IMR-90 (cell line): Measurements from ENCODE around the gene HIF1A. TPM values are rescaled to one million over a fixed set of nuclear protein-coding genes. Genes with fewer than 3 reads are reported as not detected.

Source experiments
- ATAC-seq: fragments of 200-7000 bp; cut with Tn5 transposase; 2 replicates; pipeline ENCODE4 v1.9.1; 2020; ENCODE audit warnings: low read depth, mild to moderate bottlenecking, moderate library complexity
- BruUV-seq: library from RNA; stranded (reverse); fragments of 400-500 nt; replicated peaks from 2 replicates; lab custom pipeline; 2021; lab: Mats Ljungman, UMichigan
- CTCF ChIA-PET: fragments of 300-600 bp; formaldehyde crosslinking; extraction: SDS; loops from one replicate; lab custom pipeline; 2021; ENCODE audit warnings: antibody characterized with exemption; lab: Yijun Ruan, JAX
- POLR2A ChIA-PET: fragments of 300-600 bp; sonication (Branson Sonifier 250); formaldehyde crosslinking; loops from one replicate; lab custom pipeline; 2022; ENCODE audit warnings: antibody characterized with exemption; ENCODE audit not compliant: unreplicated experiment; lab: Charles Lee
- DNase-seq: peaks from one replicate; pipeline ENCODE4 v3.0.0; 2013
- H2AFZ ChIP-seq: replicated peaks from 2 replicates; pipeline ENCODE3; 2013; ENCODE audit warnings: low read length, mild to moderate bottlenecking; ENCODE audit not compliant: poor library complexity
- H2AK5ac ChIP-seq: 2 replicates; pipeline ENCODE4 v1.6.1; 2013; ENCODE audit warnings: low read depth, low read length, inconsistent platforms
- H2AK9ac ChIP-seq: replicated peaks from 2 replicates; pipeline ENCODE3; 2013; ENCODE audit warnings: mild to moderate bottlenecking, low read depth, low read length, moderate library complexity; ENCODE audit not compliant: poor library complexity
- H2BK120ac ChIP-seq: 2 replicates; pipeline ENCODE4 v1.6.1; 2013; ENCODE audit warnings: low read depth, low read length, inconsistent platforms
- H2BK15ac ChIP-seq: 3 replicates; pipeline ENCODE4 v1.6.1; 2013; ENCODE audit warnings: low read depth, low read length, inconsistent platforms
- H2BK20ac ChIP-seq: 2 replicates; pipeline ENCODE4 v1.6.1; 2013; ENCODE audit warnings: low read depth, mild to moderate bottlenecking, inconsistent platforms, low read length, moderate library complexity
- H2BK5ac ChIP-seq: 2 replicates; pipeline ENCODE4 v1.6.1; 2013; ENCODE audit warnings: mild to moderate bottlenecking, low read depth, low read length, inconsistent platforms; ENCODE audit not compliant: poor library complexity, severe bottlenecking
- H3K14ac ChIP-seq: replicated peaks from 2 replicates; pipeline ENCODE4 v1.6.1; 2013; ENCODE audit warnings: low read depth, low read length, inconsistent platforms
- H3K18ac ChIP-seq: 2 replicates; pipeline ENCODE4 v1.6.1; 2013; ENCODE audit warnings: low read depth, low read length, control low read depth
- H3K23ac ChIP-seq: 2 replicates; pipeline ENCODE4 v1.6.1; 2013; ENCODE audit warnings: low read depth, low read length, inconsistent platforms
- H3K27ac ChIP-seq: 2 replicates; pipeline ENCODE4 v1.5.1; 2013; ENCODE audit warnings: mild to moderate bottlenecking, control low read depth, low read length; ENCODE audit not compliant: insufficient read depth
- H3K27me3 ChIP-seq: 2 replicates; pipeline ENCODE4 v1.6.1; 2013; ENCODE audit warnings: low read length; ENCODE audit not compliant: control insufficient read depth, insufficient read depth
- H3K36me3 ChIP-seq: 2 replicates; pipeline ENCODE4 v1.6.1; 2013; ENCODE audit warnings: low read length, mixed read lengths; ENCODE audit not compliant: control insufficient read depth, insufficient read depth
- H3K4ac ChIP-seq: 2 replicates; pipeline ENCODE4 v1.6.1; 2013; ENCODE audit warnings: low read depth, low read length, inconsistent platforms
- H3K4me1 ChIP-seq: 2 replicates; pipeline ENCODE4 v1.6.1; 2013; ENCODE audit warnings: low read length, mixed read lengths; ENCODE audit not compliant: control insufficient read depth, insufficient read depth
- H3K4me2 ChIP-seq: 2 replicates; pipeline ENCODE4 v1.6.1; 2013; ENCODE audit warnings: low read depth, mild to moderate bottlenecking, control low read depth, low read length, moderate library complexity
- H3K4me3 ChIP-seq: 2 replicates; pipeline ENCODE4 v1.5.1; 2013; ENCODE audit warnings: low read depth, mild to moderate bottlenecking, control low read depth, low read length, moderate library complexity; ENCODE audit not compliant: insufficient read depth
- H3K56ac ChIP-seq: 2 replicates; pipeline ENCODE4 v1.6.1; 2013; ENCODE audit warnings: low read length, inconsistent platforms; ENCODE audit not compliant: insufficient read depth; ENCODE audit errors: extremely low read depth
- H3K79me1 ChIP-seq, 2 experiments: 2 replicates each; pipeline ENCODE4 v1.6.1; 2013; ENCODE audit warnings: low read length in 2 of 2, inconsistent platforms in 1 of 2, low read depth in 1 of 2
- H3K9ac ChIP-seq: 2 replicates; pipeline ENCODE4 v1.6.1; 2013; ENCODE audit warnings: low read depth, low read length, control low read depth
- H3K9me1 ChIP-seq: 2 replicates; pipeline ENCODE4 v1.6.1; 2013; ENCODE audit warnings: low read length, inconsistent platforms; ENCODE audit not compliant: insufficient read depth
- H3K9me3 ChIP-seq: 2 replicates; pipeline ENCODE4 v1.6.1; 2013; ENCODE audit warnings: low read length; ENCODE audit not compliant: control insufficient read depth, insufficient read depth
- H4K20me1 ChIP-seq: 2 replicates; pipeline ENCODE4 v1.6.1; 2013; ENCODE audit warnings: low read length, inconsistent platforms; ENCODE audit not compliant: insufficient read depth
- H4K5ac ChIP-seq: 2 replicates; pipeline ENCODE4 v1.6.1; 2013; ENCODE audit warnings: mild to moderate bottlenecking, low read depth, low read length, control low read depth
- H4K8ac ChIP-seq, 2 experiments: 2 replicates each; pipeline ENCODE4 v1.6.1; 2013; ENCODE audit warnings: low read depth in 2 of 2, low read length in 2 of 2, control low read depth in 1 of 2, inconsistent platforms in 1 of 2
- H4K91ac ChIP-seq: 2 replicates; pipeline ENCODE4 v1.6.1; 2013; ENCODE audit warnings: low read depth, low read length, inconsistent platforms; ENCODE audit not compliant: insufficient read depth
- CEBPB ChIP-seq: IDR thresholded peaks from 2 replicates; pipeline ENCODE4 v1.6.1; 2012; ENCODE audit warnings: low read depth, low read length, improper control_type of control experiment
- CHD1 ChIP-seq: IDR thresholded peaks from 2 replicates; pipeline ENCODE4 v1.6.1; 2012; ENCODE audit warnings: low read depth, low read length, improper control_type of control experiment
- MAFK ChIP-seq: IDR thresholded peaks from 2 replicates; pipeline ENCODE4 v1.6.1; 2012; ENCODE audit warnings: low read depth, low read length, improper control_type of control experiment
- MAZ ChIP-seq: IDR thresholded peaks from 2 replicates; pipeline ENCODE4 v1.6.1; 2012; ENCODE audit warnings: low read depth, mild to moderate bottlenecking, low read length, improper control_type of control experiment, moderate library complexity, borderline replicate concordance
- MXI1 ChIP-seq: IDR thresholded peaks from 2 replicates; pipeline ENCODE4 v1.6.1; 2012; ENCODE audit warnings: low read depth, mild to moderate bottlenecking, low read length, moderate library complexity, borderline replicate concordance
- NFE2L2 ChIP-seq: fragments of 150-350 bp; IDR thresholded peaks from 2 replicates; pipeline ENCODE4 v1.6.1; 2016; ENCODE audit warnings: low read depth, mild to moderate bottlenecking, low read length
- POLR2A ChIP-seq: IDR thresholded peaks from 2 replicates; pipeline ENCODE4 v1.6.1; 2012; ENCODE audit warnings: mild to moderate bottlenecking, low read depth, low read length
- RCOR1 ChIP-seq: IDR thresholded peaks from 2 replicates; pipeline ENCODE4 v1.6.1; 2012; ENCODE audit warnings: mild to moderate bottlenecking, low read length, improper control_type of control experiment; ENCODE audit not compliant: insufficient replicate concordance
- RFX5 ChIP-seq: IDR thresholded peaks from 2 replicates; pipeline ENCODE4 v1.8.0; 2012; ENCODE audit warnings: low read depth, mild to moderate bottlenecking, low read length, moderate library complexity
- SMC3 ChIP-seq: fragments of 150-350 bp; IDR thresholded peaks from 2 replicates; pipeline ENCODE4 v1.6.1; 2016; ENCODE audit warnings: low read depth, mild to moderate bottlenecking, antibody characterized with exemption, low read length, moderate library complexity
- USF2 ChIP-seq: fragments of 150-350 bp; IDR thresholded peaks from 2 replicates; pipeline ENCODE4 v1.6.1; 2017; ENCODE audit warnings: mild to moderate bottlenecking, antibody characterized with exemption, low read length, low read depth
- WGBS, 2 experiments: methylation state at CpG; one replicate each; pipeline versions ENCODE4 v1.1.5 to v1.1.7; 2013; ENCODE audit warnings: missing lambda C conversion rate in 2 of 2; ENCODE audit not compliant: insufficient read length in 1 of 2; ENCODE audit errors: extremely low coverage in 2 of 2; 5-methylcytosine and 5-hydroxymethylcytosine counted together
- dilution Hi-C: fragments of 300-500 bp; cut with HindIII; formaldehyde crosslinking; loops from one replicate; pipeline ENCODE4 v1.14.3; 2018; ENCODE audit warnings: low sequenced_read_pairs; ENCODE audit not compliant: unreplicated experiment
- in situ Hi-C: fragments of 300-500 bp; cut with MboI; formaldehyde crosslinking; loops from 3 replicates; pipeline ENCODE4 v1.14.3; 2019; ENCODE audit warnings: low sequenced_read_pairs, inconsistent platforms, mixed read lengths
- intact Hi-C: fragments of 100-400 bp; cut with micrococcal nuclease; formaldehyde crosslinking; loops from 2 replicates; pipeline ENCODE4 v1.10.0; 2022
- polyA plus RNA-seq, 3 experiments: library from polyadenylated mRNA; depleted of rRNA; stranded (reverse); fragments of >200 nt; gene quantifications; 2 replicates each; pipeline ENCODE4 v1.2.3, GENCODE V29; 2012; ENCODE audit warnings: low replicate concordance in 1 of 3
- total RNA-seq: library from RNA; depleted of rRNA; stranded (reverse); fragments of >200 nt; gene quantifications from 2 replicates; pipeline ENCODE4 v1.2.3, GENCODE V29; 2012
- TF ChIP-seq, protein P1 (sequence below): conservative IDR thresholded peaks from 2 replicates; pipeline ENCODE4 v1.5.1; 2012; ENCODE audit warnings: mild to moderate bottlenecking, low read depth, low read length, improper control_type of control experiment

The HIF1A gene
- total and polyA plus RNA-seq, 2 of the 4 experiments (the other 2 are of a cell fraction), result 128 to 301 TPM

DNA sequence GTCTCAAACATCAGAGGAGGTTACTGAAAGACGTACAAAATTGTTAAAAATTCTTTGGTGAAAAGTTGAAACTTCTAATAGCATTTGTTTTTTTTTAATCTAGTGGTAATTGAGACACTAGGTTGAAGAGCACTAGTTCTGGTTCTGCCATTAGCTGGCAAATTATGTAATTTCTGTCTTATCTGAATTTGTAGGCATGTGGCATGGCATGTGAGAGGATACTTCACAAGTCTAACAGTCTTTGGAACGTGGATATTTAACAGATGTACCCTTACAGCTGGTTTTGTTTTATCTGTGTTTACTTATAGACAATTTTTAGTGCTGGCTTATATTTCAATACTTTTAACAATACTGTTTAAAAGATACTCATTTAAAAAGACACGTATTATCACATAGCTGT, 72.9 kb downstream of the HIF1A start:
- Histone ChIP-seq H3K79me1 (peaks cover 20 to 36% of the 10 kb centered on the region in 2 experiments), H2BK15ac (no peak overlapping the region), H2AK9ac (no peak overlapping the region), H3K4me1 (peaks cover 8% of the 10 kb centered on the region), H3K18ac (no peak overlapping the region), H4K91ac (no peak overlapping the region), H4K5ac (no peak overlapping the region), H3K9me3 (no peaks in the 10 kb centered on the region), H3K23ac (no peak overlapping the region), H3K9ac (no peak overlapping the region), H2AFZ (no peak overlapping the region), H2BK20ac (no peak overlapping the region), H3K36me3 (peaks cover 21% of the 10 kb centered on the region), H3K56ac (no peak overlapping the region), H3K27ac (no peak overlapping the region), H2AK5ac (no peak overlapping the region), H4K8ac (no peak overlapping the region), H2BK5ac (no peak overlapping the region), H4K20me1 (0 out of 2 replicates have a peak, but pooled peaks cover 4% of the 10 kb centered on the region), H2BK120ac (no peak overlapping the region), H3K4me3 (no peak overlapping the region), H3K9me1 (peaks cover 2% of the 10 kb centered on the region; the same call in 1 of the 2 replicates), H3K4me2 (no peak overlapping the region), H3K14ac (no peak overlapping the region), H3K27me3 (no peaks in the 10 kb centered on the region), H3K4ac (no peak overlapping the region)
- no TSS peak for BruUV-seq
- in situ Hi-C loops (no loop called here), dilution Hi-C loops (no loop called here), intact Hi-C loops (no loop called here)
- DNase-seq (no peak), ATAC-seq (no peak)
- WGBS, 2 experiments, result no CpG with 5 or more reads among the region's 3 CpGs
- CTCF ChIA-PET, result no interaction called here
- POLR2A ChIA-PET, result no interaction called here
- TF ChIP-seq USF2 (no peak), POLR2A (no peak), RCOR1 (no peak), NFE2L2 (no peak), MAZ (no peak), MAFK (no peak), MXI1 (no peak), CHD1 (no peak), RFX5 (no peak), CEBPB (no peak), SMC3 (no peak)
- TF ChIP-seq, protein P1, sequence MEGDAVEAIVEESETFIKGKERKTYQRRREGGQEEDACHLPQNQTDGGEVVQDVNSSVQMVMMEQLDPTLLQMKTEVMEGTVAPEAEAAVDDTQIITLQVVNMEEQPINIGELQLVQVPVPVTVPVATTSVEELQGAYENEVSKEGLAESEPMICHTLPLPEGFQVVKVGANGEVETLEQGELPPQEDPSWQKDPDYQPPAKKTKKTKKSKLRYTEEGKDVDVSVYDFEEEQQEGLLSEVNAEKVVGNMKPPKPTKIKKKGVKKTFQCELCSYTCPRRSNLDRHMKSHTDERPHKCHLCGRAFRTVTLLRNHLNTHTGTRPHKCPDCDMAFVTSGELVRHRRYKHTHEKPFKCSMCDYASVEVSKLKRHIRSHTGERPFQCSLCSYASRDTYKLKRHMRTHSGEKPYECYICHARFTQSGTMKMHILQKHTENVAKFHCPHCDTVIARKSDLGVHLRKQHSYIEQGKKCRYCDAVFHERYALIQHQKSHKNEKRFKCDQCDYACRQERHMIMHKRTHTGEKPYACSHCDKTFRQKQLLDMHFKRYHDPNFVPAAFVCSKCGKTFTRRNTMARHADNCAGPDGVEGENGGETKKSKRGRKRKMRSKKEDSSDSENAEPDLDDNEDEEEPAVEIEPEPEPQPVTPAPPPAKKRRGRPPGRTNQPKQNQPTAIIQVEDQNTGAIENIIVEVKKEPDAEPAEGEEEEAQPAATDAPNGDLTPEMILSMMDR, result no peak
